Activated CD4-positive, alpha-beta T cell treated with anti-CD3 and anti-CD28 coated beads for 36 hours (primary cell): ENCODE results near the gene NEAT1. TPM values are rescaled to one million over a fixed set of nuclear protein-coding genes. Genes with fewer than 3 reads are reported as not detected.

Experiments
- ATAC-seq: fragments of 200-7000 bp; cut with Tn5 transposase; one replicate; pipeline ENCODE4 v1.10.0; 2021; ENCODE audit warnings: mild to moderate bottlenecking, moderate library complexity
- CTCF ChIA-PET: fragments of 350-600 bp; sonication (Branson Sonifier 250); formaldehyde crosslinking; loops from one replicate; lab custom pipeline; 2021; ENCODE audit warnings: antibody characterized with exemption; lab: Charles Lee
- POLR2A ChIA-PET: fragments of 350-600 bp; sonication (Branson Sonifier 250); formaldehyde crosslinking; loops from one replicate; lab custom pipeline; 2021; ENCODE audit warnings: antibody characterized with exemption, inconsistent platforms; lab: Charles Lee
- DNase-seq: peaks from one replicate; pipeline ENCODE4 v3.0.0-alpha.2; 2020
- H3K27ac Mint-ChIP-seq: one replicate; pipeline ENCODE4 v1.8.0; 2021; ENCODE audit warnings: mixed read lengths
- H3K27me3 Mint-ChIP-seq: one replicate; pipeline ENCODE4 v1.8.0; 2021; ENCODE audit warnings: mixed read lengths
- H3K36me3 Mint-ChIP-seq: one replicate; pipeline ENCODE4 v1.8.0; 2021; ENCODE audit warnings: low read depth, mixed read lengths
- H3K4me1 Mint-ChIP-seq: one replicate; pipeline ENCODE4 v1.8.0; 2021; ENCODE audit warnings: mixed read lengths
- H3K4me3 Mint-ChIP-seq: one replicate; pipeline ENCODE4 v1.8.0; 2021; ENCODE audit warnings: mild to moderate bottlenecking, moderate library complexity, mixed read lengths
- H3K9me3 Mint-ChIP-seq: one replicate; pipeline ENCODE4 v1.8.0; 2021; ENCODE audit warnings: low read depth, mixed read lengths
- intact Hi-C, 2 experiments: fragments of 100-400 bp; cut with DNase I in 1 of 2; cut with micrococcal nuclease in 1 of 2; formaldehyde crosslinking; loops; one replicate each; pipeline versions ENCODE4 v1.14.2 to v1.15.1; 2022 to 2024; cut with DNase I, micrococcal nuclease
- total RNA-seq, 2 experiments: library from RNA; stranded (reverse); gene quantifications; one replicate each; pipeline ENCODE4 v1.2.3, GENCODE V29; 2021

NEAT1 gene
- total RNA-seq, 2 experiments from 2014 or later: 435 to 569 TPM

- H3K4me1 Mint-ChIP-seq: peaks cover 38% of the 10 kb centered on the region
- POLR2A ChIA-PET: interaction anchor here (0.6 to 18.5 kb wide), 7 partner anchors 48 to 645 kb away, joined by 3 to 1637 read pairs (median 8); partner anchors contain the start of genes MALAT1, SF1 and ZNRD2
- H3K9me3 Mint-ChIP-seq: no peaks in the 10 kb centered on the region
- H3K27ac Mint-ChIP-seq: peak overlapping the region; percentile 99
- peak overlapping the region; percentile 100 for H3K4me3 Mint-ChIP-seq
- intact Hi-C loops: loop anchor here in 1 of 2 experiments (5.0 to 10.0 kb wide), 3 partner anchors 239 to 566 kb away; partner anchors contain the start of genes CCDC85B and RELA
- DNase-seq: peak; percentile 51
- ATAC-seq: no peak
- CTCF ChIA-PET: interaction anchor here (0.8 to 12.0 kb wide), 6 partner anchors 48 to 84 kb away, joined by 3 to 209 read pairs (median 4); partner anchors contain the start of gene MALAT1
- peaks cover 69% of the 10 kb centered on the region for H3K36me3 Mint-ChIP-seq
- peaks cover 6% of the 10 kb centered on the region for H3K27me3 Mint-ChIP-seq
Measured at GRCh38 chr11:65423516-65424204, 1.1 kb downstream of the NEAT1 start.

- intact Hi-C loops: loop anchor here (1.0 to 10.0 kb wide), 6 partner anchors 48 to 567 kb away; partner anchors contain the start of genes CCDC85B (in 1 of the 2), EHD1 (in 1 of the 2) and RELA (in 1 of the 2)
- no peaks in the 10 kb centered on the region for H3K9me3 Mint-ChIP-seq
- ChIA-PET CTCF (interaction anchor here (1.0 to 12.0 kb wide), 5 partner anchors 53 to 83 kb away, joined by 3 to 209 read pairs (median 5); partner anchors contain the start of gene MALAT1), POLR2A (interaction anchor here (0.6 to 18.5 kb wide), 19 partner anchors 8 to 646 kb away, joined by 3 to 1637 read pairs (median 4); partner anchors contain the start of genes EHBP1L1, FAU, MALAT1 and MRPL49)
- H3K4me1 Mint-ChIP-seq: peaks cover 42% of the 10 kb centered on the region
- H3K27me3 Mint-ChIP-seq: peaks cover 6% of the 10 kb centered on the region
- peak; percentile 83 for DNase-seq
- ATAC-seq: no peak
- peak overlapping the region; percentile 99 for H3K27ac Mint-ChIP-seq
- peaks cover 68% of the 10 kb centered on the region for H3K36me3 Mint-ChIP-seq
- peak overlapping the region; percentile 100 for H3K4me3 Mint-ChIP-seq
Measured at GRCh38 chr11:65424205-65425104, 1.9 kb downstream of the NEAT1 start.

GRCh38 chr11:65425105-65425970 lies 2.7 kb downstream of the NEAT1 start:
- intact Hi-C loops: loop anchor here (1.0 to 10.0 kb wide), 4 partner anchors 47 to 563 kb away; partner anchors contain the start of genes CCDC85B (in 1 of the 2) and EHD1 (in 1 of the 2)
- Mint-ChIP-seq H3K27me3 (peaks cover 6% of the 10 kb centered on the region), H3K4me3 (peak overlapping the region; percentile 100), H3K9me3 (no peaks in the 10 kb centered on the region), H3K27ac (peak overlapping the region; percentile 99), H3K36me3 (peaks cover 75% of the 10 kb centered on the region), H3K4me1 (peaks cover 51% of the 10 kb centered on the region)
- DNase-seq: peak; percentile 87
- POLR2A ChIA-PET: interaction anchor here (0.7 to 18.5 kb wide), 17 partner anchors 9 to 565 kb away, joined by 3 to 1637 read pairs (median 3); partner anchors contain the start of genes EHBP1L1, FAU, MALAT1 and MRPL49
- CTCF ChIA-PET: interaction anchor here (1.0 to 12.0 kb wide), 3 partner anchors 72 to 82 kb away, joined by 4 to 209 read pairs (median 18); partner anchors contain the start of gene MALAT1
- peak; percentile 18 for ATAC-seq

- Mint-ChIP-seq H3K27me3 (peaks cover 6% of the 10 kb centered on the region), H3K9me3 (no peaks in the 10 kb centered on the region), H3K4me1 (peaks cover 56% of the 10 kb centered on the region), H3K36me3 (peaks cover 77% of the 10 kb centered on the region), H3K27ac (peak overlapping the region; percentile 99), H3K4me3 (peak overlapping the region; percentile 100)
- intact Hi-C loops: loop anchor here (1.0 to 10.0 kb wide), 7 partner anchors 44 to 564 kb away; partner anchors contain the start of genes CCDC85B (in 1 of the 2), EHD1 (in 1 of the 2) and SLC25A45 (in 1 of the 2)
- DNase-seq (peak; percentile 56), ATAC-seq (peak; percentile 27)
- ChIA-PET POLR2A (interaction anchor here (1.0 to 18.5 kb wide), 12 partner anchors 9 to 566 kb away, joined by 3 to 1637 read pairs (median 4); partner anchors contain the start of genes EHBP1L1, FAU, MALAT1 and MRPL49), CTCF (interaction anchor here (0.6 to 1.1 kb wide), 2 partner anchors 10 to 115 kb away, joined by 3 to 6 read pairs; no protein-coding TSS in a partner anchor)
Measured at GRCh38 chr11:65425971-65426838, 3.6 kb downstream of the NEAT1 start.

DNA sequence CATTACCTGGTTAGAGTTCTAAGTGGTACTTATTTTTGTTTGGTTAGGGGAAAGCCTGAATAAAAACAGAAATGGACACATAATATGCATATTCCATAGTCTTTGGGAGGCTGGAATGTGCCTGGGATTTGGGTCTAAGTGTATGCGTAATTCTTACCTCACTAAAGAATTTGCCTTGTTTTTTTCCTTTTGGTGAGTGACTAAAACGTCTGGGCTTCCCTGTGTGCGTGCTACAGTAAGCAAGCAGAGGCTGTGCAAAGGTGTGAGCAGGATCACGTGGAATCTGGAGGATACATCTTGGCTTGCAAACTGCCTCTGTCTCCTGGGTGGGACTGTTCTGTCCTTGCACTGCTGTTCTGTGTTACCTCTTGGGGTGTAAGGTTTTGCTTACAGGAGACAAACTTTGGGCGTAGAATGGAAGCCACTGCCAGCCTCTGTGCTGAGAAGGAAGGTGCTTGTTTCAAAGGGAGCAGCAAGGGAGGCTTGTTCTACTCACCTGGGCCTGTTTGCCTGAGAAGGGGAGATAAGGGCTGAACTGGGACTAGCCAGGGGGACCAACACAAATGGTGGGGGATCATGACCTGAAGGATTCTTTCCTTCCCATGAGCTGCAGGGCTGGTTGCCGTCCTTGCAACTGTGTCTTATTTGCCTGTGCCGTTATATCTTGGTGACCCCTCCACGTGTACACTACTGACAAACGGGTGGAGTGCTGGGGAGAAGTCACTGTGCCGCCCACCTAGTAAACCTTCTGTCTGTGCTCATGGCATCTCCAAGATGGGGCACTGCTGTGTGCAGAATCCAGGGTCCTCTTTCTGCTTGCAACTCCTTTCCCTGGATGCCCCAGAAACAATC lies 4.5 kb downstream of the NEAT1 start:
- Mint-ChIP-seq H3K4me3 (peak overlapping the region; percentile 100), H3K4me1 (peaks cover 64% of the 10 kb centered on the region), H3K36me3 (peaks cover 84% of the 10 kb centered on the region), H3K27me3 (peaks cover 6% of the 10 kb centered on the region), H3K27ac (peak overlapping the region; percentile 99), H3K9me3 (no peaks in the 10 kb centered on the region)
- ChIA-PET CTCF (interaction anchor here (0.6 to 1.1 kb wide), 3 partner anchors 11 to 95 kb away, joined by 3 to 6 read pairs (median 5); no protein-coding TSS in a partner anchor), POLR2A (interaction anchor here (0.6 to 18.5 kb wide), 9 partner anchors 8 to 562 kb away, joined by 3 to 1637 read pairs (median 4); partner anchors contain the start of genes MALAT1 and PCNX3)
- intact Hi-C loops: loop anchor here (1.0 to 10.0 kb wide), 7 partner anchors 45 to 565 kb away; partner anchors contain the start of genes CCDC85B (in 1 of the 2), EHD1 (in 1 of the 2) and SLC25A45 (in 1 of the 2)
- ATAC-seq (peak; percentile 8), DNase-seq (peak; percentile 71)

GRCh38 chr11:65427691-65428577 lies 5.3 kb downstream of the NEAT1 start:
- H3K9me3 Mint-ChIP-seq: no peaks in the 10 kb centered on the region
- peak; percentile 9 for ATAC-seq
- H3K36me3 Mint-ChIP-seq: peaks cover 83% of the 10 kb centered on the region
- peak; percentile 74 for DNase-seq
- peaks cover 69% of the 10 kb centered on the region for H3K4me1 Mint-ChIP-seq
- H3K27ac Mint-ChIP-seq: peak overlapping the region; percentile 99
- CTCF ChIA-PET: interaction anchor here (0.6 to 1.2 kb wide), 4 partner anchors 46 to 96 kb away, joined by 3 to 5 read pairs (median 4); partner anchors contain the start of gene SLC25A45
- peak overlapping the region; percentile 100 for H3K4me3 Mint-ChIP-seq
- POLR2A ChIA-PET: interaction anchor here (0.6 to 18.5 kb wide), 6 partner anchors 9 to 187 kb away, joined by 3 to 1637 read pairs (median 4); partner anchors contain the start of genes MALAT1 and PCNX3
- H3K27me3 Mint-ChIP-seq: peaks cover 1% of the 10 kb centered on the region
- intact Hi-C loops: loop anchor here (2.0 to 10.0 kb wide), 4 partner anchors 147 to 566 kb away; partner anchors contain the start of genes CCDC85B (in 1 of the 2) and EHD1 (in 1 of the 2)

DNA sequence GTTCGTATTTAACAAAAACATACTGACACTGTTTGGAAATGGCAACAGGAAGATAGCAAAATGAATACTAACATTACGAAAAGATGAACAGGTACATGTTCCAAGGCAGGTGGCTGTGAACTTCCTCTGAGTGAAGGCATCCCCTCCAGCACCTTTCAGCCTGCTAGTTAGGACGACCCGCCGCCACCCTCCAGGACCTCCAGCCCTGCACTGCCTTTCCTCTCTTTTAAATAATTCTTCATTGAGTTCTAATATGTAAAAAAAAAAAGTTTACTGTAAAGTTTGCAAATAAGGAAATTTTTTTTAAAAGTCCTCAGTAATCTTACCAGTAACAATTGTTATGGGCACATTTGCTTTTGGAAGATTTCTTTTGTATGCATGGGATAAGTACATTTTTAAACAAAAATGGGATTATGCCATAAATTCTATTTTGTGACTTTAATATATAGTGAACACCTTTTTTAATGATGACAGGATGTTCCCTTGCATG lies 6.0 kb downstream of the NEAT1 start:
- ATAC-seq: no peak
- Mint-ChIP-seq H3K27ac (peak overlapping the region; percentile 99), H3K4me1 (peaks cover 74% of the 10 kb centered on the region), H3K4me3 (peak overlapping the region; percentile 100), H3K27me3 (no peaks in the 10 kb centered on the region), H3K9me3 (no peaks in the 10 kb centered on the region), H3K36me3 (peaks cover 81% of the 10 kb centered on the region)
- peak; percentile 40 for DNase-seq
- ChIA-PET CTCF (interaction anchor here (0.7 to 1.2 kb wide), 3 partner anchors 8 to 48 kb away, joined by 3 to 4 read pairs (median 3); partner anchors contain the start of gene SLC25A45), POLR2A (interaction anchor here (0.6 to 18.5 kb wide), 4 partner anchors 10 to 1407 kb away, joined by 3 to 1637 read pairs (median 8); partner anchors contain the start of gene MALAT1)
- intact Hi-C loops: loop anchor here (5.0 to 10.0 kb wide), 3 partner anchors 466 to 566 kb away; partner anchors contain the start of genes CCDC85B (in 1 of the 2) and EHD1 (in 1 of the 2)
